ENCODE measurements around the gene KDM5C. TPM values are rescaled to one million over a fixed set of nuclear protein-coding genes. Genes with fewer than 3 reads are reported as not detected.

KDM5C gene
- 159 and 169 TPM in 2 replicates for total RNA-seq

GRCh38 chrX:53224860-53225797 is at the start of gene KDM5C:
Gene KDM5C (minus strand): TSS chrX:53225207. CDS start chrX:53224889, 318 bp downstream.

Small RNAs within 50 kb of the gene (small RNA-seq; reads per million reads assigned to genes)
- gene AL139396.1 (ENCODE audit: low replicate concordance) (not detected), gene MIR6894 (ENCODE audit: low replicate concordance) (0.10 reads per million), gene MIR6895 (ENCODE audit: low replicate concordance) (0.52 reads per million, percentile 20 among the genes with 10 or more reads in this experiment)

Other genes starting within 250 kb of the KDM5C start
- 1.9 and 3.7 TPM in 2 replicates for gene GPR173, start 176.4 kb downstream of the KDM5C start, total RNA-seq
- 11.6 and 69.8 TPM in 2 replicates for gene TSPYL2, start 142.8 kb downstream of the KDM5C start, total RNA-seq
- gene KANTR, start 131.1 kb downstream of the KDM5C start, total RNA-seq: 5.0 and 12.3 TPM in 2 replicates
- gene IQSEC2, start 56.4 kb upstream of the KDM5C start, total RNA-seq: 7.7 and 11.7 TPM in 2 replicates
- gene SMC1A, start 197.4 kb upstream of the KDM5C start, total RNA-seq: 32.0 and 38.8 TPM in 2 replicates
- 0.14 and 0.66 TPM in 2 replicates for gene RIBC1, start 197.7 kb upstream of the KDM5C start, total RNA-seq
- gene HSD17B10, start 209.2 kb upstream of the KDM5C start, total RNA-seq: 82.2 and 139 TPM in 2 replicates

Measured in placental pericyte (primary cell).